Endothelial cell of umbilical vein (primary cell): ENCODE measurements around the gene PRMT9.

Experiments
- EZH2 ChIP-seq: IDR thresholded peaks from 2 replicates; pipeline ENCODE4 v1.6.1; 2012; ENCODE audit warnings: borderline replicate concordance, low read depth, mild to moderate bottlenecking, moderate library complexity, low read length, inconsistent platforms; ENCODE audit not compliant: severe bottlenecking
- FOS ChIP-seq: IDR thresholded peaks from 2 replicates; pipeline ENCODE4 v1.6.1; 2011; ENCODE audit warnings: mild to moderate bottlenecking, low read length, moderate library complexity, borderline replicate concordance; ENCODE audit not compliant: insufficient read depth
- GATA2 ChIP-seq: IDR thresholded peaks from 2 replicates; pipeline ENCODE4 v1.7.0; 2011; ENCODE audit warnings: low read depth, mild to moderate bottlenecking, moderate library complexity, mixed read lengths, low read length; ENCODE audit not compliant: insufficient read length, insufficient read depth
- JUN ChIP-seq: IDR thresholded peaks from 2 replicates; pipeline ENCODE4 v1.6.1; 2011; ENCODE audit warnings: borderline replicate concordance, low read depth; ENCODE audit not compliant: insufficient read length, insufficient read depth
- MYC ChIP-seq: IDR thresholded peaks from one replicate; pipeline ENCODE4 v1.6.1; 2011; ENCODE audit warnings: mild to moderate bottlenecking, low read depth, low read length
- POLR2A ChIP-seq: IDR thresholded peaks from 2 replicates; pipeline ENCODE4 v1.6.1; 2012; ENCODE audit warnings: low read depth, mild to moderate bottlenecking, control low read depth, low read length
- POLR2AphosphoS5 ChIP-seq: IDR thresholded peaks from 2 replicates; pipeline ENCODE4 v1.6.1; 2012; ENCODE audit warnings: low read depth, mild to moderate bottlenecking, control low read depth, low read length, moderate library complexity; ENCODE audit not compliant: insufficient read depth
- TF ChIP-seq, protein P1 (sequence below), 2 donors: IDR thresholded peaks; 1 replicate in 1 of 2; 2 replicates in 1 of 2; pipeline ENCODE4 v1.5.1; 2011; ENCODE audit warnings: low read length in 2 of 2, mild to moderate bottlenecking in 2 of 2, moderate library complexity in 2 of 2, control low read depth in 1 of 2, inconsistent platforms in 1 of 2, low read depth in 1 of 2; ENCODE audit not compliant: insufficient read depth in 1 of 2; ENCODE audit errors: extremely low read depth in 1 of 2
- TF ChIP-seq, protein P2 (sequence below): IDR thresholded peaks from 2 replicates; pipeline ENCODE4 v1.6.1; 2011; ENCODE audit not compliant: insufficient read depth, insufficient read length

DNA sequence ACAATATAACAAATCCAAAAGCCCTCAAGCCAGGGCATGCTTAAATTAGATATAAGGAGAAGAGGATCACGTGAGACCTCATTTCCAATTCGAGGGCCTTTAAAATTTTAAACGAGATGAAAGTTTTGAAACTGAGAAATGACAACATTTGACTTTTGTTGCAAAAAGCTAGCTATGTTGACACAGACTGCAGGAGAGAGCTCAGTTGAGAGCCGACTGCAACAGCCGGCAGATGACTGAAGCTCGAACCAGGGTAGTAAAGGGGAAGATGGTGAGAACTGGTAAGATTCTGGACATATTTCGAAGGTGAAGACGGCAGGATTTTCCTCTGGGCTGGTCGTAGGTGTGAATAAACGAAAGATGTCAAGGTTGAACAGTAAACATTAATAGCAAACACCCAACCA is 773 bp downstream of the PRMT9 start:
- TF ChIP-seq, protein P1, sequence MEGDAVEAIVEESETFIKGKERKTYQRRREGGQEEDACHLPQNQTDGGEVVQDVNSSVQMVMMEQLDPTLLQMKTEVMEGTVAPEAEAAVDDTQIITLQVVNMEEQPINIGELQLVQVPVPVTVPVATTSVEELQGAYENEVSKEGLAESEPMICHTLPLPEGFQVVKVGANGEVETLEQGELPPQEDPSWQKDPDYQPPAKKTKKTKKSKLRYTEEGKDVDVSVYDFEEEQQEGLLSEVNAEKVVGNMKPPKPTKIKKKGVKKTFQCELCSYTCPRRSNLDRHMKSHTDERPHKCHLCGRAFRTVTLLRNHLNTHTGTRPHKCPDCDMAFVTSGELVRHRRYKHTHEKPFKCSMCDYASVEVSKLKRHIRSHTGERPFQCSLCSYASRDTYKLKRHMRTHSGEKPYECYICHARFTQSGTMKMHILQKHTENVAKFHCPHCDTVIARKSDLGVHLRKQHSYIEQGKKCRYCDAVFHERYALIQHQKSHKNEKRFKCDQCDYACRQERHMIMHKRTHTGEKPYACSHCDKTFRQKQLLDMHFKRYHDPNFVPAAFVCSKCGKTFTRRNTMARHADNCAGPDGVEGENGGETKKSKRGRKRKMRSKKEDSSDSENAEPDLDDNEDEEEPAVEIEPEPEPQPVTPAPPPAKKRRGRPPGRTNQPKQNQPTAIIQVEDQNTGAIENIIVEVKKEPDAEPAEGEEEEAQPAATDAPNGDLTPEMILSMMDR (IDR thresholded peaks at IDR 0.05; ENCODE audit: extremely low read depth in 1 of 2, insufficient read depth in 1 of 2, low read depth in 1 of 2, low read length in 2 of 2) = no peak
- TF ChIP-seq POLR2A (no peak), EZH2 (no peak), POLR2AphosphoS5 (no peak), FOS (no peak), MYC (no peak), GATA2 (no peak), JUN (no peak)
- TF ChIP-seq, protein P2, sequence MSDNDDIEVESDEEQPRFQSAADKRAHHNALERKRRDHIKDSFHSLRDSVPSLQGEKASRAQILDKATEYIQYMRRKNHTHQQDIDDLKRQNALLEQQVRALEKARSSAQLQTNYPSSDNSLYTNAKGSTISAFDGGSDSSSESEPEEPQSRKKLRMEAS = no peak
